Measurements from ENCODE around the gene MYO7A.

MYO7A gene

DNA sequence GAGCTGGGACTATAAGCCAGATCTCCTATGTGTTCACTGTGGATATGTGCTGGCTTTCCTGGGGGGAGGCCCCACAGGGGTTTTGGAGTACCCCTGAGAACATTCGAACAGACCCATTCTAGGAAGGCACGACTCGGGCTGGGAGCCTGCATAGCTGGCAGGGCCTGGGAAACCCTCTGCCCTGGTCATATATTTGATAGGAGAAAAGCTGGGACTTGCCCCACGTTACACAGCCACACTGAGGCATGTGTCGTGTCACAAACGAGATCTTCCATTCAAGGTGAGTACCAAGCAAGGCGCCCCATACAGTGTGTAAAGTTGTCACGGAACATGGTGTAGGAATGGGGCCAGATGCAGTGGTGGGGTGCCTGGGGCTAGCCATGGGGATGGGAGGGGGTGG is 11.2 kb downstream of the MYO7A start:
- Histone ChIP-seq H3K27ac (ENCODE audit: low read depth, low read length) (no peak overlapping the region), H3K36me3 (ENCODE audit: control insufficient read depth, low read length) (no peaks in the 10 kb centered on the region), H3K4me1 (ENCODE audit: control insufficient read depth, low read length) (no peaks in the 10 kb centered on the region), H3K9me2 (replicated peaks; ENCODE audit: control insufficient read depth, low read length) (no peaks in the 10 kb centered on the region), H3K9me3 (ENCODE audit: control insufficient read depth, insufficient read depth, low read length) (no peaks in the 10 kb centered on the region), H3K4me2 (ENCODE audit: low read length) (no peak overlapping the region), H4K20me1 (ENCODE audit: control insufficient read depth, insufficient read depth, low read depth, low read length) (no peaks in the 10 kb centered on the region), H3K4me3 (ENCODE audit: low read length) (no peak overlapping the region), H3K79me2 (ENCODE audit: control insufficient read depth, low read length) (no peaks in the 10 kb centered on the region), H3K27me3 (ENCODE audit: control insufficient read depth, low read length) (peaks cover 2% of the 10 kb centered on the region; the same call in 1 of the 2 replicates), H3F3A (ENCODE audit: control insufficient read depth, insufficient read depth) (no peaks in the 10 kb centered on the region)
- TF ChIP-seq EZH2phosphoT487 (IDR thresholded peaks at IDR 0.05; ENCODE audit: borderline replicate concordance, low read length), result no peak
- TF ChIP-seq, protein P1, sequence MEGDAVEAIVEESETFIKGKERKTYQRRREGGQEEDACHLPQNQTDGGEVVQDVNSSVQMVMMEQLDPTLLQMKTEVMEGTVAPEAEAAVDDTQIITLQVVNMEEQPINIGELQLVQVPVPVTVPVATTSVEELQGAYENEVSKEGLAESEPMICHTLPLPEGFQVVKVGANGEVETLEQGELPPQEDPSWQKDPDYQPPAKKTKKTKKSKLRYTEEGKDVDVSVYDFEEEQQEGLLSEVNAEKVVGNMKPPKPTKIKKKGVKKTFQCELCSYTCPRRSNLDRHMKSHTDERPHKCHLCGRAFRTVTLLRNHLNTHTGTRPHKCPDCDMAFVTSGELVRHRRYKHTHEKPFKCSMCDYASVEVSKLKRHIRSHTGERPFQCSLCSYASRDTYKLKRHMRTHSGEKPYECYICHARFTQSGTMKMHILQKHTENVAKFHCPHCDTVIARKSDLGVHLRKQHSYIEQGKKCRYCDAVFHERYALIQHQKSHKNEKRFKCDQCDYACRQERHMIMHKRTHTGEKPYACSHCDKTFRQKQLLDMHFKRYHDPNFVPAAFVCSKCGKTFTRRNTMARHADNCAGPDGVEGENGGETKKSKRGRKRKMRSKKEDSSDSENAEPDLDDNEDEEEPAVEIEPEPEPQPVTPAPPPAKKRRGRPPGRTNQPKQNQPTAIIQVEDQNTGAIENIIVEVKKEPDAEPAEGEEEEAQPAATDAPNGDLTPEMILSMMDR (IDR thresholded peaks at IDR 0.05; ENCODE audit: low read depth, low read length, poor library complexity, severe bottlenecking), result no peak

DNA sequence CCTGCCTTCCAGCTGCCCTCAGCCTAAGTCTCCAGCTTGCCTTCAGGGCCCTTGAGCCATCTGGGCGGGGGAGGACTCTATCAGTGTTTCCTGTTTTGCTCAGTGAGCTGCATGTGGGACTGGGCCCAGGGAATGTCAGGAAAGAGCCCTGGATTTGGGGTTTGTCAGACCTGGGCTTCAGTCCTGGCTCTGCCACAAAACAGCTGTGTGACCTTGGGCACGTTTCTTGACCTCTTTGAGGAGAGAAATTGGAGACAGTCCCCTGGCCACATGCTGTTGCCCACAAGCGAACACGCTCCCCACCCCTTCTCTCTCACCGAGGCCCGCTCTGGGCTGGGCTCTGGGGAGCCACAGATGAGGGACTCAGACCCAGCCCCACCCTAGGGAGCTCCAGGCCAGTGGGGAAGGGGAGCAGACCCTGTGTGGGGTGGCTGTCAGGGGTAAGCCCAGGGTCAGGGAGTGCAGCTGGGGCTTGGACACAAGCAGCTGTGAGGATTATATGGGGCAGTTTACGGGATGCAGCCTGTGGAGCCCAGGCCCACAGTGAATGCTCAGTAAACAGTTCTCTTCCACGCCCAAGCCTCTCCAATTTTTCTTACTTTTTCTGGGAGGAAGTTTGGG is 12.3 kb downstream of the MYO7A start:
- Histone ChIP-seq H3K4me1 (ENCODE audit: control insufficient read depth, low read length) (no peaks in the 10 kb centered on the region), H3K36me3 (ENCODE audit: control insufficient read depth, low read length) (no peaks in the 10 kb centered on the region), H3F3A (ENCODE audit: control insufficient read depth, insufficient read depth) (no peaks in the 10 kb centered on the region), H3K4me3 (ENCODE audit: low read length) (no peak overlapping the region), H4K20me1 (ENCODE audit: control insufficient read depth, insufficient read depth, low read depth, low read length) (no peaks in the 10 kb centered on the region), H3K4me2 (ENCODE audit: low read length) (no peak overlapping the region), H3K9me2 (replicated peaks; ENCODE audit: control insufficient read depth, low read length) (no peaks in the 10 kb centered on the region), H3K79me2 (ENCODE audit: control insufficient read depth, low read length) (no peaks in the 10 kb centered on the region), H3K27me3 (ENCODE audit: control insufficient read depth, low read length) (no peaks in the 10 kb centered on the region; the same call in 1 of the 2 replicates), H3K27ac (ENCODE audit: low read depth, low read length) (no peak overlapping the region), H3K9me3 (ENCODE audit: control insufficient read depth, insufficient read depth, low read length) (no peaks in the 10 kb centered on the region)
- TF ChIP-seq, protein P1 (IDR thresholded peaks at IDR 0.05; ENCODE audit: low read depth, low read length, poor library complexity, severe bottlenecking), result no peak
- TF ChIP-seq EZH2phosphoT487 (IDR thresholded peaks at IDR 0.05; ENCODE audit: borderline replicate concordance, low read length), result no peak

DNA sequence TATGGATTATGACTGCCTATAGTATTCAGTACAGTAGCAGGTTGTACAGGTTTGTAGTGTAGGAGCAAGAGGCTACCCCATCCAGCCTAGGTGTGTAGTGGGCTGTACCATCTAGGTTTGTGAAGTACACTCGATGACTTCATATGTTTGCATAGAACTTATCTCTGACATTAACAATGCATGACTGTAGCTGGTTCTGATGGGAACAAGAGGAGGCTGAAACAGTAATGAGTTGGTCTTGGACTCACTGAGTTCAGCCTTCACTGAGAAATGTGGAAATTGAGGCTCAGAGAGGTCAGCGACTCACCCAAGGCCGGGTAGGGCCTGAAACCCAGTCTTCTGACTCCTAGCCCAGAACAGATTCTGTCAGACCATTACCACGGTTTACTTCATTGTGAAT is 13.0 kb downstream of the MYO7A start:
- Histone ChIP-seq H4K20me1 (ENCODE audit: control insufficient read depth, insufficient read depth, low read depth, low read length) (no peaks in the 10 kb centered on the region), H3K4me1 (ENCODE audit: control insufficient read depth, low read length) (no peaks in the 10 kb centered on the region), H3K79me2 (ENCODE audit: control insufficient read depth, low read length) (no peaks in the 10 kb centered on the region), H3K4me2 (ENCODE audit: low read length) (no peak overlapping the region), H3K27me3 (ENCODE audit: control insufficient read depth, low read length) (no peaks in the 10 kb centered on the region; the same call in 1 of the 2 replicates), H3F3A (ENCODE audit: control insufficient read depth, insufficient read depth) (no peaks in the 10 kb centered on the region), H3K9me2 (replicated peaks; ENCODE audit: control insufficient read depth, low read length) (no peaks in the 10 kb centered on the region), H3K9me3 (ENCODE audit: control insufficient read depth, insufficient read depth, low read length) (no peaks in the 10 kb centered on the region), H3K4me3 (ENCODE audit: low read length) (no peak overlapping the region), H3K36me3 (ENCODE audit: control insufficient read depth, low read length) (no peaks in the 10 kb centered on the region), H3K27ac (ENCODE audit: low read depth, low read length) (no peak overlapping the region)
- TF ChIP-seq EZH2phosphoT487 (IDR thresholded peaks at IDR 0.05; ENCODE audit: borderline replicate concordance, low read length), result no peak
- TF ChIP-seq, protein P1 (IDR thresholded peaks at IDR 0.05; ENCODE audit: low read depth, low read length, poor library complexity, severe bottlenecking), result no peak
